ENCODE data around the gene FRMD4A.

- TF ChIP-seq CTCF (IDR thresholded peaks at IDR 0.05) (no peak), POLR2A (IDR thresholded peaks at IDR 0.05) (no peak)
Observed at GRCh38 chr10:13758756-13759155, 572.0 kb downstream of the FRMD4A start.
